MCF 10A (cell line): Measurements from ENCODE around the gene LACTB. TPM values are rescaled to one million over a fixed set of nuclear protein-coding genes. Genes with fewer than 3 reads are reported as not detected.
A peak's percentile ranks its signal among the peaks of the same experiment; 100 is the strongest.

Source experiments
- Bru-seq: library from RNA; stranded (reverse); fragments of 400-500 nt; gene quantifications from one replicate; lab custom pipeline; 2021; lab: Mats Ljungman, UMichigan
- BruChase-seq, 2 experiments: library from RNA; stranded (reverse); fragments of 400-500 nt; gene quantifications; one replicate each; lab custom pipeline; 2021; lab: Mats Ljungman, UMichigan
- BruUV-seq: library from RNA; stranded (reverse); fragments of 400-500 nt; replicated peaks from 2 replicates; lab custom pipeline; 2021; lab: Mats Ljungman, UMichigan
- CTCF ChIA-PET: fragments of 300-600 bp; sonication (Branson Sonifier 250); formaldehyde crosslinking; extraction: SDS; loops from one replicate; lab custom pipeline; 2021; ENCODE audit warnings: antibody characterized with exemption, inconsistent platforms; lab: Yijun Ruan, JAX
- POLR2A ChIA-PET: fragments of 300-600, 350-650 bp; sonication (Branson Sonifier 250); formaldehyde crosslinking; extraction: SDS; loops from one replicate; lab custom pipeline; 2020; ENCODE audit warnings: antibody characterized with exemption, inconsistent platforms; lab: Yijun Ruan, JAX
- DNase-seq: peaks from one replicate; pipeline ENCODE4 v3.0.0-alpha.2; 2018; ENCODE audit not compliant: unreplicated experiment
- H3K27ac Mint-ChIP-seq: one replicate; pipeline ENCODE4 v1.8.0; 2022; ENCODE audit warnings: mild to moderate bottlenecking, low read depth, mixed read lengths; ENCODE audit not compliant: unreplicated experiment
- H3K27me3 Mint-ChIP-seq: one replicate; pipeline ENCODE4 v1.8.0; 2022; ENCODE audit warnings: mixed read lengths; ENCODE audit not compliant: insufficient read depth, unreplicated experiment
- H3K36me3 Mint-ChIP-seq: one replicate; pipeline ENCODE4 v1.8.0; 2022; ENCODE audit warnings: mild to moderate bottlenecking, moderate library complexity, mixed read lengths; ENCODE audit not compliant: insufficient read depth, unreplicated experiment
- H3K4me1 Mint-ChIP-seq: one replicate; pipeline ENCODE4 v1.8.0; 2022; ENCODE audit warnings: mixed read lengths; ENCODE audit not compliant: insufficient read depth, unreplicated experiment
- H3K4me3 Mint-ChIP-seq: one replicate; pipeline ENCODE4 v1.8.0; 2022; ENCODE audit warnings: mild to moderate bottlenecking, moderate library complexity, mixed read lengths; ENCODE audit not compliant: unreplicated experiment
- H3K9me3 Mint-ChIP-seq: one replicate; pipeline ENCODE4 v1.8.0; 2022; ENCODE audit warnings: mixed read lengths; ENCODE audit not compliant: unreplicated experiment
- CTCF ChIP-seq: fragments of 200-600 bp; IDR thresholded peaks from one replicate; pipeline ENCODE4 v1.8.0; 2022; ENCODE audit warnings: antibody characterized with exemption, mild to moderate bottlenecking; ENCODE audit not compliant: unreplicated experiment
- intact Hi-C: fragments of 100-400 bp; cut with micrococcal nuclease; formaldehyde crosslinking; loops from 2 replicates; pipeline ENCODE4 v1.14.1; 2022
- long read RNA-seq: library from polyadenylated mRNA; stranded (forward); transcript quantifications from one replicate; pipeline ENCODE4 v2.0.0, GENCODE V29; 2022
- total RNA-seq: library from RNA; stranded (reverse); gene quantifications from 2 replicates; pipeline ENCODE4 v1.2.3, GENCODE V29; 2022

LACTB gene, protein sequence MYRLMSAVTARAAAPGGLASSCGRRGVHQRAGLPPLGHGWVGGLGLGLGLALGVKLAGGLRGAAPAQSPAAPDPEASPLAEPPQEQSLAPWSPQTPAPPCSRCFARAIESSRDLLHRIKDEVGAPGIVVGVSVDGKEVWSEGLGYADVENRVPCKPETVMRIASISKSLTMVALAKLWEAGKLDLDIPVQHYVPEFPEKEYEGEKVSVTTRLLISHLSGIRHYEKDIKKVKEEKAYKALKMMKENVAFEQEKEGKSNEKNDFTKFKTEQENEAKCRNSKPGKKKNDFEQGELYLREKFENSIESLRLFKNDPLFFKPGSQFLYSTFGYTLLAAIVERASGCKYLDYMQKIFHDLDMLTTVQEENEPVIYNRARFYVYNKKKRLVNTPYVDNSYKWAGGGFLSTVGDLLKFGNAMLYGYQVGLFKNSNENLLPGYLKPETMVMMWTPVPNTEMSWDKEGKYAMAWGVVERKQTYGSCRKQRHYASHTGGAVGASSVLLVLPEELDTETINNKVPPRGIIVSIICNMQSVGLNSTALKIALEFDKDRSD
- total RNA-seq (9.9 and 16.3 TPM in 2 replicates), Bru-seq, nascent RNA (percentile 75 among the genes with signal in this experiment), BruChase-seq, experiment 1, labeled RNA remaining after a 6-hour chase (percentile 70 among the genes with signal in this experiment), BruChase-seq, experiment 2, labeled RNA remaining after a 2-hour chase (percentile 76 among the genes with signal in this experiment)
- long read RNA-seq, transcript LACTB-201 (6 exons, 1,972 nt) = major isoform, 24 of 28 reads
- long read RNA-seq, partial matches to known transcripts = 0 of 28 reads
- long read RNA-seq, other reads (novel, unspliced or antisense) = 2 of 28 reads

DNA sequence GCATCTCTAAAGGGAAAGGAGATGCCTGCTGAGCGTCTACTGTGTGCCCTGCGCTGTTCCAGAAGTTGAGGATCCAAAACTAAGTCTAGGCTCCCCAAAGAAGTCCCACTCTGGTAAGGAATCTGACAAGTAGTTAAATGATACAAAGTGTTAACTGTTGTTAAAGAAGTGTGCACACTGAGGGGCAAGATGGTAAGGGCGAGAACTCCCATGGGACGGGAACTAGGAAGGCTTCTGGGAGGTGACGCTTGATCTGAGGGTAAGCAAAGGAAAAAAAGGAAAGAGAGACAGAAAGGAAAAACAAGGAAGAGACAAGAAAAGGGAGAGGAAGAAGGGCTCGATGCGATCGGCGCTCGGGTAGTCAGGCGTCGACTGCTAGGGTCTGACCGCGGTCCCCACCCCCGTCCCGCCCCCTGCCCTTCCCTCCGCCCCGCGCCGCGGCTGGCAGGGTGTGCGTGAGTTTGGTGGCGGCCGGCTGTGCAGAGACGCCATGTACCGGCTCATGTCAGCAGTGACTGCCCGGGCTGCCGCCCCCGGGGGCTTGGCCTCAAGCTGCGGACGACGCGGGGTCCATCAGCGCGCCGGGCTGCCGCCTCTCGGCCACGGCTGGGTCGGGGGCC, at the start of gene LACTB:
TSS of gene LACTB (plus strand) at position 480 of the 620 bp plus-strand sequence. CDS start at position 491, 11 bp downstream.
- H3K36me3 Mint-ChIP-seq = peaks cover 15% of the 10 kb centered on the region
- H3K4me1 Mint-ChIP-seq = peaks cover 8% of the 10 kb centered on the region
- intact Hi-C loops = loop anchor here (1.0 kb wide), 1 partner anchor 35 kb away; no protein-coding TSS in a partner anchor
- TF ChIP-seq CTCF = no peak
- ChIA-PET CTCF (no interaction called here), POLR2A (interaction anchor here (0.7 to 1.8 kb wide), 5 partner anchors 14 to 156 kb away, joined by 3 to 6 read pairs (median 5); partner anchors contain the start of genes APH1B and RPS27L)
- peak within 1 kb of the TSS; percentile 94 for H3K27ac Mint-ChIP-seq
- H3K9me3 Mint-ChIP-seq = peaks cover 18% of the 10 kb centered on the region
- no TSS peak for BruUV-seq
- H3K4me3 Mint-ChIP-seq = peak within 1 kb of the TSS; percentile 69
- peak; percentile 89 for DNase-seq
- no peaks in the 10 kb centered on the region for H3K27me3 Mint-ChIP-seq

DNA sequence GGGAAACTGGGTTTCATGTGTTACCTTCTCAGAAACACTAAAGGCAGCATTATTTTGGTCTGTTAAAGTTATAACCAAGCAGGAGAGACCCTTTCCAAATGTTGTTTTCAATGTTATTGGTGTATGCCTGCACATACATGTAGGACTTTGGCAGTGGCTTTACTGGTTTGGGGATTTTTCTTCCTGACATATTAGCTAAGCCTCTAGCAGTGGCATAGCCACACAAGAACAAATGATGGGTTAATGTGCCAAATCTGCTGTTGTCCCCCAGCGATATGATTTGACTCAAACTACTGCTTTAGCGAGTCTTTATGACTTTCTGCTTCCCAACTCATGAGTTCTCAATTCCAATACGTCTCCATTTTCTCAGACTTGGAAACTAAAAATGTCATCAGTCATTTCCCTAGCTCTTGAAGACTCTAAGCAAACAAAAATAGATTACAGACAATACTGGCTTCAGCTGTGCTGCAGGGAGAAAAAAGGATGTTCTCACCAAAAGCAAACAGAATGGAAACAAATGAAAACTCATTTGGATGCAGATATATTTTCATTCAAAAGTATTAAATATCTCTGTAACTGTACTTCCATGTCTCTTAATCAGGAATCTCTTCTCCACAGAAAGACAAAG, 49.5 kb upstream of the LACTB start:
- Mint-ChIP-seq H3K27me3 (no peaks in the 10 kb centered on the region), H3K4me3 (no peak overlapping the region), H3K4me1 (no peaks in the 10 kb centered on the region), H3K9me3 (no peaks in the 10 kb centered on the region), H3K27ac (no peak overlapping the region), H3K36me3 (peaks cover 32% of the 10 kb centered on the region)
- CTCF ChIA-PET = interaction anchor here (0.6 to 0.9 kb wide), 3 partner anchors 16 to 359 kb away, joined by 4 to 6 read pairs (median 6); no protein-coding TSS in a partner anchor
- intact Hi-C loops = no loop called here
- BruUV-seq = no TSS peak
- POLR2A ChIA-PET = interaction anchor here (0.6 to 1.9 kb wide), 4 partner anchors 8 to 23 kb away, joined by 3 to 5 read pairs (median 4); no protein-coding TSS in a partner anchor
- TF ChIP-seq CTCF = no peak
- no peak for DNase-seq

DNA sequence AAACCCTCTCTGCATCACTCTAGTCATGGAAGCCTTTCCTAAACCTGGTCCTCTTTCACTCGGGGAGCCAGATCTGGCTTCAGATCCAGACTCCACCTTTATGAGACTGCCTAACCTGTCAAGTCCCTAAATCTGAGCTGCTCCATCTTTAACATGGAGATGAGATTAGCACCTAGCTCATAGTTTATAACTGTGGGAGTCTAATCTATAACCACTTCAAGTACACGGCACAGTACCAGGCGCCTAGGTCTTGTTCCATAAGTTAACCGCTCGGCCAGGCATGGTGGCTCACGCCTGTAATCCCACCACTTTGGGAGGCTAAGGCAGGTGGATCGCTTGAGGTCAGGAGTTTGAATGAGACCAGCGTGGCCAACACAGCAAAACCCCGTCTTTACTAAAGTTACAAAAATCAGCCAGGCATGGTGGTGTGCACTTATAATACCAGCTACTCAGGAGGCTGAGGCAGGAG, 48.8 kb upstream of the LACTB start:
- Mint-ChIP-seq H3K27ac (no peak overlapping the region), H3K4me3 (no peak overlapping the region), H3K27me3 (no peaks in the 10 kb centered on the region), H3K4me1 (no peaks in the 10 kb centered on the region), H3K36me3 (peaks cover 25% of the 10 kb centered on the region), H3K9me3 (no peaks in the 10 kb centered on the region)
- CTCF ChIA-PET = interaction anchor here (0.8 to 0.9 kb wide), 2 partner anchors 16 to 293 kb away, joined by 4 to 6 read pairs; no protein-coding TSS in a partner anchor
- POLR2A ChIA-PET = interaction anchor here (0.8 to 1.9 kb wide), 3 partner anchors 19 to 24 kb away, joined by 3 to 5 read pairs (median 5); no protein-coding TSS in a partner anchor
- intact Hi-C loops = no loop called here
- no peak for TF ChIP-seq CTCF
- BruUV-seq = no TSS peak
- DNase-seq = no peak
